ENCODE data around the gene CNMD. TPM values are rescaled to one million over a fixed set of nuclear protein-coding genes. Genes with fewer than 3 reads are reported as not detected.

CNMD gene
- total RNA-seq, 1 experiment from 2014 or later = not detected

DNA sequence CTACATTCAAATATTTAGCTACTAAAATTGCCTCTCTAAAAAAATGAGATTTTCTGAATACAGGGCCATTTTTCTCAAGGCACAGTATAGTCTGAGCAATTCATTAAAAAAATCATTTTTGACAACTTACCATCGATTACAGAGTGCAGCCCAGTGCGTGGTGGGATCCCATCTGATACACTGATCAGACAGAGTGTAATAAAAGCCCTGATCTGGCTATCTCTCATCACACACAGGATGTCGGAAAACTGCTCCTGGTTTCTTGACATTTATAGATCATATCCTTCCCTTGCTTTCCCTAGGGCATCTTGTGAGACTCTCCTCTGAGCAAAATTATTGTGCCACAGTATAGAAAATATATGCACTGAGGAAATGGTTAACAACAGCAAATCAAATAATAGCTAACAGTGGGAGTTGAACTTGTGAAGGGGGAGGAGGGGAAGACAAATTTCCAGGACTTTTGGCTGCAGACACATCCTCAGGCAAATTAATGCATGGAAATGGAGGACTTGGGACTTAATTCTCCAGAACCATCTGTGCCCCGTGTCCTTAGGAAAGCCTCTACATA, 28.4 kb upstream of the CNMD start:
- Histone ChIP-seq H3K27ac (no peak overlapping the region), H3K27me3 (replicated peaks) (no peaks in the 10 kb centered on the region), H3K36me3 (no peaks in the 10 kb centered on the region), H3K4me1 (replicated peaks) (no peaks in the 10 kb centered on the region), H3K9me3 (replicated peaks) (no peaks in the 10 kb centered on the region), H3K4me3 (no peak overlapping the region)
- DNase-seq (ENCODE audit: low read depth in 1 of 2, low spot score in 2 of 2) = no peak

DNA sequence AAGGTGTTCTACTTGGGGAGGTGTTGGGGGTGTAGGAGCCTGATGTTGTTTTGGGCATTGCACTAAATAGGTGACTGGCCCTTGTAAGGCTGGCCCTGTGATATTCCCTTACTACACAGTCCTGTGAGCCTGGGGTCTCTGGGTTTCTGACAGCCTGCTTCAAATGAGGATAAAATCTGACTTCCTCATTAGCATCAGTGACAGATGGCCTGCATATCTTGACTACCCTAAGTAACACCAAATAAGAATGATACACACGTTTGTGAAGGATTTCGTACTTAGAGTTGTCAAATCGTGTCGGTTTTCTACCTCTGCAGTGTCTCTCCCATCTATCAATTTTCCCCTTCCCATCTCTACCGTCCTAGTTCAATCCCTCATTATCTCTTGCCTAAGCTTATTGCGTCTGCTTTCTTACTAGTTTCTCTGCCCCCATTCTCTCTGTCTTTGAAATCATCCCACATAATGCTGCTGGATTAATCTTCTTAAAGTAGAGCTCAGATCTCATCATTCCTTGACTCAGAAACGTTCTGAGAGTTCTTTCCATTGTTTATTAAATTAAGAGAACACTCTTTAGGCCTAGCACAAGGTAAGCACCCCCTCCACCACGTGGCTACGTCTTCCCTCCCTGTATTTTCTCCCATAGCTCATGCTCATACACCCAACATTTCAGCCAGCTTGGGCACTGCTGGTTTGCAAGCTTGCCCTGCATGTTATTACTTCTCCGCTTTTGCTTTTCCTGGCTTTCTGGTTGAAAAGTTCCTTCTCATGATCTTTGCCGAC, 26.2 kb upstream of the CNMD start:
- DNase-seq (ENCODE audit: low read depth in 1 of 2, low spot score in 2 of 2) = no peak
- no peak overlapping the region for H3K27ac ChIP-seq
- no peak overlapping the region for H3K4me3 ChIP-seq
- no peaks in the 10 kb centered on the region for H3K4me1 ChIP-seq (replicated peaks)
- no peaks in the 10 kb centered on the region for H3K27me3 ChIP-seq (replicated peaks)
- no peaks in the 10 kb centered on the region for H3K9me3 ChIP-seq (replicated peaks)
- H3K36me3 ChIP-seq = no peaks in the 10 kb centered on the region

DNA sequence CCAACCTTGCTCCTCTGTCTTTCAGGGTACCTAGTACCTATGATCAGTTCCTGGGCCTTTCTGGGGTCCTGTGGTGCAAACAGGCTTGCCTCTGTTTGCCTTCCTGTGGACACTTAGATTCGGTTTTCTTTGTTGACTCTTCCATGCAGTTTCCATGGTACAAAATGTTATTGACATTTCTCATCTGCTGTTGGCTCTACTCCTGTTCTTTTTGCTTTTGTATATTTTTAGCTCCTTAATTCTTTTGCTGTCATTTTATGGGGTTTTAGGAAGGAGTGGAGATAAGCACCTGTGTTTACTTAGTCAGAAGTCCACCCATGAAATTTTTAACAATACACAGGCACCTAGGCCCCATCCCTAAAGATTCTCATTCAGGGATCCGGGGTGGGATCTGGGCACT, 20.5 kb upstream of the CNMD start:
- H3K36me3 ChIP-seq = no peaks in the 10 kb centered on the region
- H3K4me1 ChIP-seq (replicated peaks) = no peaks in the 10 kb centered on the region
- H3K27ac ChIP-seq = no peak overlapping the region
- no peaks in the 10 kb centered on the region for H3K9me3 ChIP-seq (replicated peaks)
- H3K27me3 ChIP-seq (replicated peaks) = no peaks in the 10 kb centered on the region
- H3K4me3 ChIP-seq = no peak overlapping the region
- no peak for DNase-seq (ENCODE audit: low read depth in 1 of 2, low spot score in 2 of 2)

DNA sequence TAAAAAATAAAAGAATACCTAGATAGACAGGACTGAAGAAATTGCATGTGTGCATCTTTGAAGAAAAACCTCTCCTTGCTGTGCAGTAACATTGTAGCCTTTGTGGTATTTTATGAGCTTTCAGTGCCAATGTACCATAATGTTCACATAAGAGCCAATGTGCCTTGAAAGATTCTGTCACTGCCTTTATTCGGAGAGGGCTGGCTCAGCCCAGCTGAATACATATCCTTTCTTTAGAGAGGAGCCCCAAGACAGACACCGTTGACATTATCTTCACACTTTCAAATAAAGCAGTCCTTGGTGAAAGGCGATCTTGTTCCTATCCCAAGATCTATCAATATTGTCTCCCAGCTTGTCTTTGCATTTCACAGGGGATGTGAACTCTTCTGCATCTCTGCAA, 18.5 kb upstream of the CNMD start:
- no peaks in the 10 kb centered on the region for H3K9me3 ChIP-seq (replicated peaks)
- no peak for DNase-seq (ENCODE audit: low read depth in 1 of 2, low spot score in 2 of 2)
- no peaks in the 10 kb centered on the region for H3K36me3 ChIP-seq
- H3K27me3 ChIP-seq (replicated peaks) = no peaks in the 10 kb centered on the region
- H3K27ac ChIP-seq = no peak overlapping the region
- H3K4me3 ChIP-seq = no peak overlapping the region
- no peaks in the 10 kb centered on the region for H3K4me1 ChIP-seq (replicated peaks)

DNA sequence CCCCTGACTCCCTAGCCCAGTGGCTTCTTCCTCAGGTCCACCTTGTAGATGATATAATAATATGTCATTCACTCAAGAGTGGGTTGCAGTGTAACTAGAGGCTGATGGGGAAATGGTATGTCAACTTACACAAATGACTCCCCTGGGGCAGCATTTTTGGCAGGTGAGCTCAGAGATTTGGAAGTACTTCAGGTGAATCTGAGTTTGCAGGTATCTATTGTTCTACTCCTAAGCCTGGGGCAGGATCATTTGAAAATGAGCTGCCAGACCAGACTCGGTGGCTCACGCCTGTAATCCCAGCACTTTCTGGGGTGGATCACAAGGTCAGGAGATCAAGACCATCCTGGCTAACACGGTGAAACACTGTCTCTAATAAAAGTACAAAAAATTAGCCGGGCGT, 11.6 kb upstream of the CNMD start:
- no peak overlapping the region for H3K4me3 ChIP-seq
- H3K27me3 ChIP-seq (replicated peaks) = no peaks in the 10 kb centered on the region
- no peak overlapping the region for H3K27ac ChIP-seq
- no peaks in the 10 kb centered on the region for H3K36me3 ChIP-seq
- no peaks in the 10 kb centered on the region for H3K4me1 ChIP-seq (replicated peaks)
- H3K9me3 ChIP-seq (replicated peaks) = no peaks in the 10 kb centered on the region
- DNase-seq (ENCODE audit: low read depth in 1 of 2, low spot score in 2 of 2) = no peak

DNA sequence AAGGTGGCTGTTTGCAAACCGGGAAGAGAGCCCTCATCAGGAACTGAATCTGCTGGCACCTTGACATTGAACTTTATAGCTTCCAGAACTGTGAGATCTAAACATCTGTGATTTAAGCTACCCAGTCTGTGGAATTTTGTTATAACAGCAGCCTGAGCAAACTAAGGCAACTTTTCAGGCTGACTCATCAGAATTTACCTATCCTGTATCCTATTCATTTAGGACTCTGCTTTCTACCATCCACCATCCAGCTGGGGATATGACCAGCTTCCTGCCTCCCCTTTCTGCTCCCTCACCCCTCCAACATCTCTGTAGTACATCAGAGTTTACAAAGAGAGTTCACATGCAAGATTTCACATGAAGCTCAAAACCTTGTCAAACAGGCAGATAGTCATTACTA, 11.1 kb upstream of the CNMD start:
- DNase-seq (ENCODE audit: low read depth in 1 of 2, low spot score in 2 of 2) = no peak

DNA sequence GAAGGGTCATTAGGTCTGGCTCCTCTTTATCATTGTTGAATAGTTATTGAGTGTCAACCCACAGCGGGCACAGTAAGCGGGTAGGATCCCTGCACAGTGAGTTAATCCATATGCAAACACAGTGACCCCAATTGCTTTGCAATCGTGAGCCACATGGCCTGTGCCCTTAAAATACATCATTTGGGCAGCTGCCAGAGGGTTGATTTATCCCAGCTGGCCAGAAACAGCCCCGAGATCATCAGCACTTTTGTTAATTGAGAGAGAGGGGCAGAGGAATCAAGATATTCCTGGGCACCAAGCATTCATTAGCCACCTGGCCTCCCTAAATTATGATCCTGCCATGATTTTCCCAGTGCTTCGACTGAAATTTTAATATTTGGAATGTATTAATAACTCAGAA, 9.8 kb upstream of the CNMD start:
- DNase-seq (ENCODE audit: low read depth in 1 of 2, low spot score in 2 of 2) = no peak
- H3K4me3 ChIP-seq = no peak overlapping the region
- H3K27me3 ChIP-seq (replicated peaks) = no peaks in the 10 kb centered on the region
- H3K27ac ChIP-seq = no peak overlapping the region
- no peaks in the 10 kb centered on the region for H3K4me1 ChIP-seq (replicated peaks)
- no peaks in the 10 kb centered on the region for H3K36me3 ChIP-seq
- no peaks in the 10 kb centered on the region for H3K9me3 ChIP-seq (replicated peaks)

More for the DNA sequence above, 11.1 kb upstream of the CNMD start:
- H3K9me3 ChIP-seq (replicated peaks) = no peaks in the 10 kb centered on the region
- no peak overlapping the region for H3K27ac ChIP-seq
- H3K36me3 ChIP-seq = no peaks in the 10 kb centered on the region
- no peak overlapping the region for H3K4me3 ChIP-seq
- H3K27me3 ChIP-seq (replicated peaks) = no peaks in the 10 kb centered on the region
- no peaks in the 10 kb centered on the region for H3K4me1 ChIP-seq (replicated peaks)

DNA sequence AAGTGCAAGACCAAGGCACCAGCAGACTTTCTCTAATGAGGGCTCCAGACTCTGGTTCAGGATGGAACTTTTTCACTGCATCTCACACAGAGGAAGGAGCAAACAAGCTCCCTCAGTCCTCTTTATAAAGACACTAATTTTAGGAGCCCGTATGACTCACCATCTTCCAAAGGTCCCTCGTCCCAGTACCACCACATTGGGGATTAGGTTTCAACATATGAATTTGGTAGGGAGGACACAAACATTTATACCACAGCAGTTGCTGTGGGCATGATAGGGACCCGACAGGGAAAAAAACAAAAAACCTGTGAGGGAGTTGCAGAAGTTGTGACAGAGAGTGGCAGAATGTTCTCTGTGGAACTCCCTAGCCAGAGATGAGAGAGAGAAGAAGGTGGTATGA, 6.5 kb upstream of the CNMD start:
- no peak overlapping the region for H3K27ac ChIP-seq
- DNase-seq (ENCODE audit: low read depth in 1 of 2, low spot score in 2 of 2) = no peak
- no peak overlapping the region for H3K4me3 ChIP-seq
- no peaks in the 10 kb centered on the region for H3K4me1 ChIP-seq (replicated peaks)
- no peaks in the 10 kb centered on the region for H3K9me3 ChIP-seq (replicated peaks)
- H3K36me3 ChIP-seq = no peaks in the 10 kb centered on the region
- H3K27me3 ChIP-seq (replicated peaks) = no peaks in the 10 kb centered on the region

DNA sequence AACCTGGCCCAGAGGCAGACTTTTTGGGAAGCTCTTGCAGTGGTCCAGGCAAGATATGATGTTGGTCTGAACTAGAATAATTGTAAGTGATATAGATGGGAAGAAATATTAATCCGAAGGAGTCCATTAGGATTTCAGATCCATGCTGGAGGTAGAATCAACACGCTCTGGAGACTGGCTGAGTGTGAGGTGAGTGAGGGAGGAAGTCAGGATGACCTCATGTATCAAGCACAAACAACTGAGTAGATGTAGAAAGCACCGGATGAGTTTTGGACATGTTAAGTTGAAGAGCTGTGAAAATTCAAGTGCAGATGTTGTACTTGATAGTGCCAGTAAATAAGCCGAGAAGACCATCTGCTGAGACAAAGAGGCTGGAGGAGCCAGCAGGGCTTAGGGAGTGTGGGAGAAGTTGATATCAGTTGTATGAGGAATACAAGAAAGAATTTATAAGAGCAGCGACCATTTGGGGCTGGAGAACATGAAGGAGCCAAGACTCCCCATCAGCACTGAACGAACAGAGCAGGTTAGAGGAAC, 5.3 kb upstream of the CNMD start:
- Histone ChIP-seq H3K4me1 (replicated peaks) (no peaks in the 10 kb centered on the region), H3K36me3 (no peaks in the 10 kb centered on the region), H3K27ac (no peak overlapping the region), H3K27me3 (replicated peaks) (no peaks in the 10 kb centered on the region), H3K4me3 (no peak overlapping the region), H3K9me3 (replicated peaks) (no peaks in the 10 kb centered on the region)
- DNase-seq (ENCODE audit: low read depth in 1 of 2, low spot score in 2 of 2) = no peak

DNA sequence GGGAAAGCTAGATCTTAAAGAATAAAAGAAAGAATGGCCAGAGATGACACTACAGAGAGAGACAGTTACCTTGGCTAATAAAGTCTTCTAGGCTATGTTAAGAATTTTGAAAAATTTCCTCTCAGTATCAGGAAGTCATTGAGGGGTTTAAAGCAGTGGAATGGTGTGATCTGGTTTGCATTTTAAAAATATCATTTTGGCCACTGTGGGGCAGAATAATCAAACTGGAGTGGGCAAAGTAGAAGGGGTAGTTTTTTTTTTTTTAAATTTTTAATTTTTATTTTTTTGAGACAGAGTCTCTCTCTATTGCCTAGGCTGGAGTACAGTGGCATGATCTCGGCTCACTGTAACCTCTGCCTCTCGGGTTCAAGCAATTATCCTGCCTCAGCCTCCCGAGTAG, 4.4 kb upstream of the CNMD start:
- Histone ChIP-seq H3K4me3 (no peak overlapping the region), H3K27ac (no peak overlapping the region), H3K27me3 (replicated peaks) (no peaks in the 10 kb centered on the region), H3K9me3 (replicated peaks) (no peaks in the 10 kb centered on the region), H3K4me1 (replicated peaks) (no peaks in the 10 kb centered on the region), H3K36me3 (no peaks in the 10 kb centered on the region)
- no peak for DNase-seq (ENCODE audit: low read depth in 1 of 2, low spot score in 2 of 2)

DNA sequence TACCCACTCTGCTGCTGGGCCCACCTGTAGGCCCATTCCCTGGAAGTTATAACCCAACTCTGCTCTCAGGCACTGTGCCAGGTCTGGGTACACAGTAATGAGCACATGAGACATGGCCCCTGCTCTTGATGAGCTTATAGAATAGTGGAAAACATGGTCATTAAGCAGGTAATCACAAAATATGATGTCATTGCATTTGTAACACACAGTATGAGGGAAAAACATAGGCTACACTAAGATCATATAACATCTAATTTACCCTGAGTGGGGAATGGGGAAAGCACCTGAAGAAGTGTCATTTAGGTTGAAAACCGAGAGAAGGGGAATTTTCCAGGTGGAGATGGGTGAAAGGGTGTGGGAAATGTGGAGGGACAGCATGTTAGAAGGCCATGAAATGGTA, 3.9 kb upstream of the CNMD start:
- Histone ChIP-seq H3K4me1 (replicated peaks) (no peaks in the 10 kb centered on the region), H3K27me3 (replicated peaks) (no peaks in the 10 kb centered on the region), H3K27ac (no peak overlapping the region), H3K4me3 (no peak overlapping the region), H3K36me3 (no peaks in the 10 kb centered on the region), H3K9me3 (replicated peaks) (no peaks in the 10 kb centered on the region)
- no peak for DNase-seq (ENCODE audit: low read depth in 1 of 2, low spot score in 2 of 2)

DNA sequence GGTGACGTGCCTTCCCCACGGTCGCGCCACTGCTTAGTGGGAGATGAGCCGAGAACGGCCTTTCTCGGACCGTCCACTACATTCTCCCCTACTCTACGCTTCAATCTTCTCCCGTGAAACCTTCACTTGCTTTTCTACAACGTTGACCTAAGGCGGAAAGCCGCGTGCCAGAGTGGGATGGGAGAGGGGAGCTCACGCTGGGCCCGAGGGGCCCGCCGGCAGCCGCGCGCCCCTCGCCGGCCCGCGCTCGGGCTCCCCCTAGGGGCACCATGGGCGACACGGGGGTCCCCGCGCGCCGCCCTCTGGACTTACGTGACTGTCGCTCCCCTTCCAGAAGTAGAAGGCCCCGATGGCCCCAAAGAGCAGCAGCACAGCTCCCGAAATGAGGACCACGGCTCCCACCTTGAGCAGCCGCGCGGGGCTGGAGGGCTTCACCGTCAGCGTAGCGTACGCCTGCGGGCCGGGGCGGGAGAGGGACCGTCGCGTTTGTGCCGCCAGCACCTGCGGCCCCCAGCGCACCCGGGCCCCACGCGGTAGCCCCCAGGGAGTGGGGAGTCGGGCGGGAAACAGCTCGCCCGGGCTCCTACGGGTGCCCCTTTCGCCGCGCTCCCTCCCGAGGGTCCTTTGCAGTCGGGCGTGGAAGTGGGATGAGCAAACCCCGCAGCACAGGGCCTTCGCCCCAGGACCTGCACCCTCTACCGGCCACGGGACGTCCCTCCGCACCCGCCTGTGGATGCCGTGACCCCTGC, 727 bp downstream of the CNMD start:
- no peak overlapping the region for H3K4me3 ChIP-seq
- DNase-seq (ENCODE audit: low read depth in 1 of 2, low spot score in 2 of 2) = no peak

DNA sequence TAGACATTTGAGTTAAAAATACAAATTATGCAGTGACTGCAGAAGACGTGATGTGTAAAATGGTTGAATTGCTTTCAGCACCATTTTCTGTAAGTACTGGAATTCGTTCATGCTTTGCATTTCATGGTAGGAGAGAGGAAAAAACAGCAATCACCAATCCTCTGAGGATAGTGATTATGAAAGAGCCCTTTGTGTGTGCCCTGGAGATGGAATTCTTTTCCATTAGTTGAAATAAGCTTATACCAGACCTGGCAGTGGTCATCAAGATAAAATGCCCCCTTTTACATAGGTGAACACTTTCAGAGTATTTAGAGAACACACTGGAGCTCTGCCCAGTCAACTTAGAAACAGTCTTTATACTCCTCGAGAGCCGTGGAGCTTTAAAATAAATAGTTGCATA, 1.7 kb downstream of the CNMD start:
- no peak for DNase-seq (ENCODE audit: low read depth in 1 of 2, low spot score in 2 of 2)
- no peaks in the 10 kb centered on the region for H3K9me3 ChIP-seq (replicated peaks)
- H3K27ac ChIP-seq = no peak overlapping the region
- no peaks in the 10 kb centered on the region for H3K36me3 ChIP-seq
- no peaks in the 10 kb centered on the region for H3K4me1 ChIP-seq (replicated peaks)
- H3K4me3 ChIP-seq = no peak overlapping the region
- H3K27me3 ChIP-seq (replicated peaks) = no peaks in the 10 kb centered on the region

More for the DNA sequence above, 727 bp downstream of the CNMD start:
- Histone ChIP-seq H3K27me3 (replicated peaks) (no peaks in the 10 kb centered on the region), H3K36me3 (no peaks in the 10 kb centered on the region), H3K9me3 (replicated peaks) (no peaks in the 10 kb centered on the region), H3K27ac (no peak overlapping the region), H3K4me1 (replicated peaks) (no peaks in the 10 kb centered on the region)

DNA sequence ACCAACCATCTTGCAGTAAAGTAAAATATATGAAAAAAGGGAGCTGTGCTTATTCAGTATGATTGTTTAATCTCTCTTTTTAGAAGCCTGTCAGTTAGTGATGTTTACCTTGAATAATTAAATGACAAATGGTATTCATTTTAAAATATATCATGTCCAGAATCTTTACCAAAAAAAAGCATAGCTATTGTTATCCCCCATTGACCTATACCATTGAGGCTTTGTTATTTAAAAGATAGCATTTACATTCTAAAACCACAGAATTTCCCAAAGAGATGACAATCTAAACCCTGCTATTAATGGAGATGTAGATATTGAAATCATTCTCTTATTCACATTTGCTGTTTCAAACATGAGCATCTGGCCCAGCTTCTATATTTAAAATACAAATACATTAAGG, 2.2 kb downstream of the CNMD start:
- Histone ChIP-seq H3K27ac (no peak overlapping the region), H3K4me1 (replicated peaks) (no peaks in the 10 kb centered on the region), H3K4me3 (no peak overlapping the region), H3K27me3 (replicated peaks) (no peaks in the 10 kb centered on the region), H3K36me3 (no peaks in the 10 kb centered on the region), H3K9me3 (replicated peaks) (no peaks in the 10 kb centered on the region)
- DNase-seq (ENCODE audit: low read depth in 1 of 2, low spot score in 2 of 2) = no peak

Data from SJSA1 (cell line).